Stomach (tissue), 4 donors: ENCODE data around the gene BMAL2.

ENCODE experiments used
- EP300 ChIP-seq: sonication (generic); formaldehyde crosslinking; IDR thresholded peaks from one replicate; pipeline ENCODE4 v1.6.1; 2017; ENCODE audit warnings: antibody characterized with exemption
- POLR2AphosphoS5 ChIP-seq, 3 donors: sonication (generic); formaldehyde crosslinking; IDR thresholded peaks; one replicate each; pipeline ENCODE4 v1.6.1; 2016; ENCODE audit warnings: antibody characterized with exemption in 3 of 3
- TF ChIP-seq, protein P1 (sequence below), 7 experiments: fragments of 450-650 bp in 4 of 7; fragments of 200-600 bp in 3 of 7; sonication (generic) in 3 of 7; IDR thresholded peaks; one replicate each; pipeline ENCODE4 v1.5.1; 2016 to 2019; ENCODE audit warnings: antibody characterized with exemption in 7 of 7, control low read depth in 2 of 7, mild to moderate bottlenecking in 1 of 7

DNA sequence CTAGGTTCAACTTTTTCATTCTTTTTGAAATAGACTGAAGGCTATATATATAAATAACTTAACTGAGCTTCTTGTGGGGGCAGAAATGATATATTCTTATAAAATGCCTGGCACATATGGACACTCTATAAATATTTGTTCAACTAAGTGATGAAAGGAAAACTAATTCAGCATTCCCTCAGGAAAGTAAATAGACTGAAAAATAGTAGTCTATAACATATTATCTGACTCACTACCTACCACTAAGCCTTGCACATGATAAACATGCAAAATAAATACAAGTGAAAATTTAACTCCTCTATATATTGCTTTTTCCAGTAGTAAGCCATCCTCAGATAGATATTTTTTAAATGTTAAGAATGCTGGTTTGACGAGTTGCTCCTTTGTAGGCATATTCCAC, 15.7 kb upstream of the BMAL2 start:
- TF ChIP-seq, protein P1, sequence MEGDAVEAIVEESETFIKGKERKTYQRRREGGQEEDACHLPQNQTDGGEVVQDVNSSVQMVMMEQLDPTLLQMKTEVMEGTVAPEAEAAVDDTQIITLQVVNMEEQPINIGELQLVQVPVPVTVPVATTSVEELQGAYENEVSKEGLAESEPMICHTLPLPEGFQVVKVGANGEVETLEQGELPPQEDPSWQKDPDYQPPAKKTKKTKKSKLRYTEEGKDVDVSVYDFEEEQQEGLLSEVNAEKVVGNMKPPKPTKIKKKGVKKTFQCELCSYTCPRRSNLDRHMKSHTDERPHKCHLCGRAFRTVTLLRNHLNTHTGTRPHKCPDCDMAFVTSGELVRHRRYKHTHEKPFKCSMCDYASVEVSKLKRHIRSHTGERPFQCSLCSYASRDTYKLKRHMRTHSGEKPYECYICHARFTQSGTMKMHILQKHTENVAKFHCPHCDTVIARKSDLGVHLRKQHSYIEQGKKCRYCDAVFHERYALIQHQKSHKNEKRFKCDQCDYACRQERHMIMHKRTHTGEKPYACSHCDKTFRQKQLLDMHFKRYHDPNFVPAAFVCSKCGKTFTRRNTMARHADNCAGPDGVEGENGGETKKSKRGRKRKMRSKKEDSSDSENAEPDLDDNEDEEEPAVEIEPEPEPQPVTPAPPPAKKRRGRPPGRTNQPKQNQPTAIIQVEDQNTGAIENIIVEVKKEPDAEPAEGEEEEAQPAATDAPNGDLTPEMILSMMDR (IDR thresholded peaks at IDR 0.05) = no peak
- TF ChIP-seq POLR2AphosphoS5 (IDR thresholded peaks at IDR 0.05) (no peak), EP300 (no peak)
